ENCODE results near the gene HOXC4.

The HOXC4 gene

DNA sequence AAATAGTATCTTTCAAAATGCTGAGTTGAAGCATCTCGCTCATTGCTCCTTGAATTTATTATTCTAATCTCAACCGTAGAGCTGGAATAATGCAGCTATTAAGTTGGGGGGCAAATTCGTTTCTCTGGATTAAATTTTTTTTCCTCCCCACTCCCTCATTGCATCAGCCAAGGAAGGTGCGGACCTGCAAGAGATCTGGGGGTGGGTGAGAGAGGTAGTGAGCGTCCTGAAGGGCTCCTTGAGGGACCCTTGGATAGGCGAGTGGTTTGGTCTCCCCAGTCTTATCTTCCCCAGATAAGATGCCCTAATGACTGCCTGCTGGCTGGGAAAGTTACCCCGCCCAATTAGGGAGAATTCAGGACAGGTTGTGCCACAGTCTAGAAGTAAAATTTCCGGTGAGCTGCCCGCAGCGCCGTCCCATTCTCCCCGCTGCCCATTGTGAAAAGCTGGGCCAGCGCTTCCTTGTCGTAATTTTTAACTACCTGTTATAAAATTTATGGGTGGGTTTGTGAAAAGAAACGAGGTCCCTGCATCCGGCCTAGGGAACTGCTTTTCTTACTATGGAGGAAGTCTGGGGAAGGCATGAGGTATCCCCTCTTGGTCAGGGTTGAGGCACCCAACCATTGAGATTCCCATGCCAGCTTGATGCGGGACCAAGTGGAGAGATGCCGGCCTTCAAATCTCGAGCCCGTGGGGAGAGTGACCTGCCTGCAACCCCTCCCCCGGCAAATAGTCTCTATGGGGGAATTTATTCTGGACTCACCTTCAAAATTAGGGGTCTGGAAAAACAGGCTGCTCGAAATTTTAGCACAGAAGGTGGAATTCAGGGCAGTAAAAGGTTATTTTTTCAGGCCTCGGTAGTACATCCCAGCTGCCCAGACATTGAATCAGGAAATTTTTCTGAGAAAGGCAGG, 38.4 kb upstream of the HOXC4 start (continued):
- TF ChIP-seq, protein P1, sequence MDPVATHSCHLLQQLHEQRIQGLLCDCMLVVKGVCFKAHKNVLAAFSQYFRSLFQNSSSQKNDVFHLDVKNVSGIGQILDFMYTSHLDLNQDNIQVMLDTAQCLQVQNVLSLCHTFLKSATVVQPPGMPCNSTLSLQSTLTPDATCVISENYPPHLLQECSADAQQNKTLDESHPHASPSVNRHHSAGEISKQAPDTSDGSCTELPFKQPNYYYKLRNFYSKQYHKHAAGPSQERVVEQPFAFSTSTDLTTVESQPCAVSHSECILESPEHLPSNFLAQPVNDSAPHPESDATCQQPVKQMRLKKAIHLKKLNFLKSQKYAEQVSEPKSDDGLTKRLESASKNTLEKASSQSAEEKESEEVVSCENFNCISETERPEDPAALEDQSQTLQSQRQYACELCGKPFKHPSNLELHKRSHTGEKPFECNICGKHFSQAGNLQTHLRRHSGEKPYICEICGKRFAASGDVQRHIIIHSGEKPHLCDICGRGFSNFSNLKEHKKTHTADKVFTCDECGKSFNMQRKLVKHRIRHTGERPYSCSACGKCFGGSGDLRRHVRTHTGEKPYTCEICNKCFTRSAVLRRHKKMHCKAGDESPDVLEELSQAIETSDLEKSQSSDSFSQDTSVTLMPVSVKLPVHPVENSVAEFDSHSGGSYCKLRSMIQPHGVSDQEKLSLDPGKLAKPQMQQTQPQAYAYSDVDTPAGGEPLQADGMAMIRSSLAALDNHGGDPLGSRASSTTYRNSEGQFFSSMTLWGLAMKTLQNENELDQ (tag by site-specific recombination; IDR thresholded peaks at IDR 0.05; ENCODE audit: low read depth) = no peak
- TF ChIP-seq, protein P2, sequence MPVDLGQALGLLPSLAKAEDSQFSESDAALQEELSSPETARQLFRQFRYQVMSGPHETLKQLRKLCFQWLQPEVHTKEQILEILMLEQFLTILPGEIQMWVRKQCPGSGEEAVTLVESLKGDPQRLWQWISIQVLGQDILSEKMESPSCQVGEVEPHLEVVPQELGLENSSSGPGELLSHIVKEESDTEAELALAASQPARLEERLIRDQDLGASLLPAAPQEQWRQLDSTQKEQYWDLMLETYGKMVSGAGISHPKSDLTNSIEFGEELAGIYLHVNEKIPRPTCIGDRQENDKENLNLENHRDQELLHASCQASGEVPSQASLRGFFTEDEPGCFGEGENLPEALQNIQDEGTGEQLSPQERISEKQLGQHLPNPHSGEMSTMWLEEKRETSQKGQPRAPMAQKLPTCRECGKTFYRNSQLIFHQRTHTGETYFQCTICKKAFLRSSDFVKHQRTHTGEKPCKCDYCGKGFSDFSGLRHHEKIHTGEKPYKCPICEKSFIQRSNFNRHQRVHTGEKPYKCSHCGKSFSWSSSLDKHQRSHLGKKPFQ (tag by site-specific recombination; IDR thresholded peaks at IDR 0.05) = no peak
- TF ChIP-seq, protein P3, sequence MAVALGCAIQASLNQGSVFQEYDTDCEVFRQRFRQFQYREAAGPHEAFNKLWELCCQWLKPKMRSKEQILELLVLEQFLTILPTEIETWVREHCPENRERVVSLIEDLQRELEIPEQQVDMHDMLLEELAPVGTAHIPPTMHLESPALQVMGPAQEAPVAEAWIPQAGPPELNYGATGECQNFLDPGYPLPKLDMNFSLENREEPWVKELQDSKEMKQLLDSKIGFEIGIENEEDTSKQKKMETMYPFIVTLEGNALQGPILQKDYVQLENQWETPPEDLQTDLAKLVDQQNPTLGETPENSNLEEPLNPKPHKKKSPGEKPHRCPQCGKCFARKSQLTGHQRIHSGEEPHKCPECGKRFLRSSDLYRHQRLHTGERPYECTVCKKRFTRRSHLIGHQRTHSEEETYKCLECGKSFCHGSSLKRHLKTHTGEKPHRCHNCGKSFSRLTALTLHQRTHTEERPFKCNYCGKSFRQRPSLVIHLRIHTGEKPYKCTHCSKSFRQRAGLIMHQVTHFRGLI (tag by site-specific recombination; IDR thresholded peaks at IDR 0.05) = no peak
- TF ChIP-seq, protein P4, sequence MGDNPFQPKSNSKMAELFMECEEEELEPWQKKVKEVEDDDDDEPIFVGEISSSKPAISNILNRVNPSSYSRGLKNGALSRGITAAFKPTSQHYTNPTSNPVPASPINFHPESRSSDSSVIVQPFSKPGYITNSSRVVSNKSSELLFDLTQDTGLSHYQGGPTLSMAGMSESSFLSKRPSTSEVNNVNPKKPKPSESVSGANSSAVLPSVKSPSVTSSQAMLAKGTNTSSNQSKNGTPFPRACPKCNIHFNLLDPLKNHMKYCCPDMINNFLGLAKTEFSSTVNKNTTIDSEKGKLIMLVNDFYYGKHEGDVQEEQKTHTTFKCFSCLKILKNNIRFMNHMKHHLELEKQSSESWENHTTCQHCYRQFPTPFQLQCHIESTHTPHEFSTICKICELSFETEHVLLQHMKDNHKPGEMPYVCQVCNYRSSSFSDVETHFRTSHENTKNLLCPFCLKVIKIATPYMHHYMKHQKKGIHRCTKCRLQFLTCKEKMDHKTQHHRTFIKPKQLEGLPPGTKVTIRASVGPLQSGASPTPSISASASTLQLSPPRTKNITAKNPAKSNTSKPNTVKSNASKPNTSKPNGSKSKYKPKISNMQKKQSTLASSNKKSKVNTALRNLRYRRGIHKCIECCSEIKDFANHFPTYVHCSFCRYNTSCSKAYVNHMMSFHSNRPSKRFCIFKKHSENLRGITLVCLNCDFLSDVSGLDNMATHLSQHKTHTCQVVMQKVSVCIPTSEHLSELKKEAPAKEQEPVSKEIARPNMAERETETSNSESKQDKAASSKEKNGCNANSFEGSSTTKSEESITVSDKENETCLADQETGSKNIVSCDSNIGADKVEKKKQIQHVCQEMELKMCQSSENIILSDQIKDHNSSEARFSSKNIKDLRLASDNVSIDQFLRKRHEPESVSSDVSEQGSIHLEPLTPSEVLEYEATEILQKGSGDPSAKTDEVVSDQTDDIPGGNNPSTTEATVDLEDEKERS (tag by site-specific recombination; IDR thresholded peaks at IDR 0.05) = no peak
- TF ChIP-seq, protein P5, sequence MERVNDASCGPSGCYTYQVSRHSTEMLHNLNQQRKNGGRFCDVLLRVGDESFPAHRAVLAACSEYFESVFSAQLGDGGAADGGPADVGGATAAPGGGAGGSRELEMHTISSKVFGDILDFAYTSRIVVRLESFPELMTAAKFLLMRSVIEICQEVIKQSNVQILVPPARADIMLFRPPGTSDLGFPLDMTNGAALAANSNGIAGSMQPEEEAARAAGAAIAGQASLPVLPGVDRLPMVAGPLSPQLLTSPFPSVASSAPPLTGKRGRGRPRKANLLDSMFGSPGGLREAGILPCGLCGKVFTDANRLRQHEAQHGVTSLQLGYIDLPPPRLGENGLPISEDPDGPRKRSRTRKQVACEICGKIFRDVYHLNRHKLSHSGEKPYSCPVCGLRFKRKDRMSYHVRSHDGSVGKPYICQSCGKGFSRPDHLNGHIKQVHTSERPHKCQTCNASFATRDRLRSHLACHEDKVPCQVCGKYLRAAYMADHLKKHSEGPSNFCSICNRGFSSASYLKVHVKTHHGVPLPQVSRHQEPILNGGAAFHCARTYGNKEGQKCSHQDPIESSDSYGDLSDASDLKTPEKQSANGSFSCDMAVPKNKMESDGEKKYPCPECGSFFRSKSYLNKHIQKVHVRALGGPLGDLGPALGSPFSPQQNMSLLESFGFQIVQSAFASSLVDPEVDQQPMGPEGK (tag by site-specific recombination; IDR thresholded peaks at IDR 0.05) = peak; percentile 39; the same call in 1 of the 2 replicates
- TF ChIP-seq HOXC10 (CRISPR knock-in tag; IDR thresholded peaks at IDR 0.05) (no peak), ZNF843 (tag by site-specific recombination; IDR thresholded peaks at IDR 0.05) (0 out of 2 replicates have a peak, but pooled peaks have one; percentile 19), ZNF202 (tag by site-specific recombination; IDR thresholded peaks at IDR 0.05; ENCODE audit: borderline replicate concordance) (no peak), ZNF354C (tag by site-specific recombination; IDR thresholded peaks at IDR 0.05; ENCODE audit: borderline replicate concordance, low read depth) (no peak), ZNF266 (tag by site-specific recombination; IDR thresholded peaks at IDR 0.05; ENCODE audit: low read depth) (no peak), ZBTB17 (tag by site-specific recombination; IDR thresholded peaks at IDR 0.05) (no peak), ZSCAN30 (tag by site-specific recombination; IDR thresholded peaks at IDR 0.05) (0 out of 2 replicates have a peak, but pooled peaks have one; percentile 18), MEIS1 (CRISPR knock-in tag; IDR thresholded peaks at IDR 0.05; ENCODE audit: borderline replicate concordance) (no peak), ZBTB7A (tag by site-specific recombination; IDR thresholded peaks at IDR 0.05; ENCODE audit: low read depth) (no peak), ZNF610 (tag by site-specific recombination; IDR thresholded peaks at IDR 0.05; ENCODE audit: borderline replicate concordance) (no peak), ZNF19 (tag by site-specific recombination; IDR thresholded peaks at IDR 0.05; ENCODE audit: low read depth) (no peak), ZNF335 (tag by site-specific recombination; conservative IDR thresholded peaks at IDR 0.05) (peak; percentile 94)
- TF ChIP-seq, protein P6, sequence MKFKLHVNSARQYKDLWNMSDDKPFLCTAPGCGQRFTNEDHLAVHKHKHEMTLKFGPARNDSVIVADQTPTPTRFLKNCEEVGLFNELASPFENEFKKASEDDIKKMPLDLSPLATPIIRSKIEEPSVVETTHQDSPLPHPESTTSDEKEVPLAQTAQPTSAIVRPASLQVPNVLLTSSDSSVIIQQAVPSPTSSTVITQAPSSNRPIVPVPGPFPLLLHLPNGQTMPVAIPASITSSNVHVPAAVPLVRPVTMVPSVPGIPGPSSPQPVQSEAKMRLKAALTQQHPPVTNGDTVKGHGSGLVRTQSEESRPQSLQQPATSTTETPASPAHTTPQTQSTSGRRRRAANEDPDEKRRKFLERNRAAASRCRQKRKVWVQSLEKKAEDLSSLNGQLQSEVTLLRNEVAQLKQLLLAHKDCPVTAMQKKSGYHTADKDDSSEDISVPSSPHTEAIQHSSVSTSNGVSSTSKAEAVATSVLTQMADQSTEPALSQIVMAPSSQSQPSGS (tag by site-specific recombination; IDR thresholded peaks at IDR 0.05; ENCODE audit: low read depth) = no peak
- TF ChIP-seq, protein P7, sequence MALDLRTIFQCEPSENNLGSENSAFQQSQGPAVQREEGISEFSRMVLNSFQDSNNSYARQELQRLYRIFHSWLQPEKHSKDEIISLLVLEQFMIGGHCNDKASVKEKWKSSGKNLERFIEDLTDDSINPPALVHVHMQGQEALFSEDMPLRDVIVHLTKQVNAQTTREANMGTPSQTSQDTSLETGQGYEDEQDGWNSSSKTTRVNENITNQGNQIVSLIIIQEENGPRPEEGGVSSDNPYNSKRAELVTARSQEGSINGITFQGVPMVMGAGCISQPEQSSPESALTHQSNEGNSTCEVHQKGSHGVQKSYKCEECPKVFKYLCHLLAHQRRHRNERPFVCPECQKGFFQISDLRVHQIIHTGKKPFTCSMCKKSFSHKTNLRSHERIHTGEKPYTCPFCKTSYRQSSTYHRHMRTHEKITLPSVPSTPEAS (tag by site-specific recombination; IDR thresholded peaks at IDR 0.05) = no peak
- TF ChIP-seq, protein P8, sequence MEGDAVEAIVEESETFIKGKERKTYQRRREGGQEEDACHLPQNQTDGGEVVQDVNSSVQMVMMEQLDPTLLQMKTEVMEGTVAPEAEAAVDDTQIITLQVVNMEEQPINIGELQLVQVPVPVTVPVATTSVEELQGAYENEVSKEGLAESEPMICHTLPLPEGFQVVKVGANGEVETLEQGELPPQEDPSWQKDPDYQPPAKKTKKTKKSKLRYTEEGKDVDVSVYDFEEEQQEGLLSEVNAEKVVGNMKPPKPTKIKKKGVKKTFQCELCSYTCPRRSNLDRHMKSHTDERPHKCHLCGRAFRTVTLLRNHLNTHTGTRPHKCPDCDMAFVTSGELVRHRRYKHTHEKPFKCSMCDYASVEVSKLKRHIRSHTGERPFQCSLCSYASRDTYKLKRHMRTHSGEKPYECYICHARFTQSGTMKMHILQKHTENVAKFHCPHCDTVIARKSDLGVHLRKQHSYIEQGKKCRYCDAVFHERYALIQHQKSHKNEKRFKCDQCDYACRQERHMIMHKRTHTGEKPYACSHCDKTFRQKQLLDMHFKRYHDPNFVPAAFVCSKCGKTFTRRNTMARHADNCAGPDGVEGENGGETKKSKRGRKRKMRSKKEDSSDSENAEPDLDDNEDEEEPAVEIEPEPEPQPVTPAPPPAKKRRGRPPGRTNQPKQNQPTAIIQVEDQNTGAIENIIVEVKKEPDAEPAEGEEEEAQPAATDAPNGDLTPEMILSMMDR (tag by site-specific recombination; IDR thresholded peaks at IDR 0.05) = no peak

All from HEK293 (cell line).